Aorta (tissue), 5 donors: ENCODE measurements around the gene STARD5. TPM values are rescaled to one million over a fixed set of nuclear protein-coding genes. Genes with fewer than 3 reads are reported as not detected.

Source experiments
- ATAC-seq: fragments of 200-7000 bp; cut with Tn5 transposase; one replicate; pipeline ENCODE4 v1.9.1; 2022; ENCODE audit warnings: moderate library complexity; ENCODE audit not compliant: low FRiP score
- DNase-seq, 2 donors: peaks; one replicate each; pipeline ENCODE4 v3.0.0-alpha.2; 2020
- H3K27ac ChIP-seq, 2 donors: one replicate each; pipeline ENCODE4 v1.5.1; 2013; ENCODE audit warnings: low read length in 2 of 2, mild to moderate bottlenecking in 2 of 2, moderate library complexity in 2 of 2, control low read depth in 1 of 2, inconsistent platforms in 1 of 2, low read depth in 1 of 2
- H3K27me3 ChIP-seq, 2 donors: one replicate each; pipeline ENCODE4 v1.6.1; 2013; ENCODE audit warnings: control low read depth in 1 of 2, low read length in 1 of 2, mild to moderate bottlenecking in 1 of 2, moderate library complexity in 1 of 2; ENCODE audit not compliant: insufficient read depth in 2 of 2, control insufficient read depth in 1 of 2
- H3K36me3 ChIP-seq, 2 donors: one replicate each; pipeline ENCODE4 v1.6.1; 2013; ENCODE audit warnings: control low read depth in 1 of 2, low read length in 1 of 2, mild to moderate bottlenecking in 1 of 2; ENCODE audit not compliant: insufficient read depth in 2 of 2, control insufficient read depth in 1 of 2
- H3K4me1 ChIP-seq, 2 donors: one replicate each; pipeline ENCODE4 v1.6.1; 2013; ENCODE audit warnings: low read length in 2 of 2, control low read depth in 1 of 2, mild to moderate bottlenecking in 1 of 2, moderate library complexity in 1 of 2; ENCODE audit not compliant: insufficient read depth in 2 of 2, control insufficient read depth in 1 of 2
- H3K4me3 ChIP-seq, 2 donors: one replicate each; pipeline ENCODE4 v1.5.1; 2013; ENCODE audit warnings: low read length in 2 of 2, control low read depth in 1 of 2, mild to moderate bottlenecking in 1 of 2
- H3K9me3 ChIP-seq: one replicate; pipeline ENCODE4 v1.6.1; 2013; ENCODE audit warnings: mild to moderate bottlenecking, low read length; ENCODE audit not compliant: control insufficient read depth
- WGBS, 2 donors: extraction: QIAGEN DNeasy Blood & Tissue Kit; methylation state at CpG; one replicate each; pipeline ENCODE4 v1.1.7; 2013; 5-methylcytosine and 5-hydroxymethylcytosine counted together
- intact Hi-C, 2 donors: fragments of 100-400 bp; cut with DNase I; formaldehyde crosslinking; loops; one replicate each; pipeline versions ENCODE4 v1.14.2 to v1.15.0; 2022
- polyA plus RNA-seq, 2 donors: library from polyadenylated mRNA; stranded (reverse); fragments of 200-250 nt; gene quantifications; one replicate each; pipeline ENCODE4 v1.2.3, GENCODE V29; 2013
- total RNA-seq, 2 donors: library from RNA; stranded (reverse); fragmentation: NEBNext Ultra II Directional; extraction: Animal tissue kit (Norgen Biotek cat#: 25700); gene quantifications; one replicate each; pipeline ENCODE4 v1.2.1, GENCODE V29; 2021
- donor health status: healthy with polysubstance abuse.
- donor health status: Bipolar disorder and iron deficiency.
- donor health status: DM: no; HTN: no; CAD: no.
- donor health status: DM: no; HTN: no; CAD: no.
- donor health status: DM: yes; HTN: yes; CAD: no.

Gene STARD5
- total and polyA plus RNA-seq, 4 donors: 2.2 to 10.3 (median 5.3) TPM

DNA sequence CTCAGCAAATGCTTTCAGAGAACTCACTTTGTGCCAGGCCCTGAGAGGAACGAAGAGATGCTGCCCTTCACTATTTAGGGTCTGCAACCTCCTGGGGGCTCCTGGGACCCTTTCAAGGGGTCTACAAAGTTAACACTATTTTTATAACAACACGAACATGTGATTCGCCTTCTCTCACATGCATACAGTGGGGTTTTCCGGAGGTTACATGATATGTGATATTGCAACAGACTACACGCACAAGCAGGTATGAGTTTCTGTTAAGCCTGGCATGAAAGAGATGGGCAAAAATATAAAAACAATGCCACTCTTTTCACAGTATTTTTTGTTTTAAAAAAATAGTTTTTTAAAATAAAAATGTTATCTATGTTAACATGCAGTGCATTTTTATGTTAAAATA lies 10.3 kb downstream of the STARD5 start:
- DNase-seq: no peak
- no peaks in the 10 kb centered on the region for H3K9me3 ChIP-seq
- no peak overlapping the region for H3K4me3 ChIP-seq
- ATAC-seq: no peak
- intact Hi-C loops: loop anchor here in 1 of 2 donors (1.0 kb wide), 1 partner anchor 11 kb away; the partner anchor contains the start of gene STARD5
- H3K27ac ChIP-seq: peak overlapping the region in 1 of 2 donors; percentile 15
- H3K4me1 ChIP-seq: no peaks in the 10 kb centered on the region
- H3K27me3 ChIP-seq: no peaks in the 10 kb centered on the region
- 86 to 87% methylated on average over 5 of the region's 5 CpGs for WGBS, 2 donors
- peaks cover 0 to 2% of the 10 kb centered on the region in 2 donors for H3K36me3 ChIP-seq

GRCh38 chr15:81312790-81313543 lies 11.0 kb downstream of the STARD5 start:
- H3K9me3 ChIP-seq: no peaks in the 10 kb centered on the region
- no peaks in the 10 kb centered on the region for H3K27me3 ChIP-seq
- H3K36me3 ChIP-seq: peaks cover 0 to 2% of the 10 kb centered on the region in 2 donors
- intact Hi-C loops: loop anchor here in 1 of 2 donors (1.0 kb wide), 1 partner anchor 11 kb away; the partner anchor contains the start of gene STARD5
- peak overlapping the region in 1 of 2 donors; percentile 29 for H3K27ac ChIP-seq
- no peaks in the 10 kb centered on the region for H3K4me1 ChIP-seq
- ATAC-seq (peak; percentile 88), DNase-seq (peak; percentile 88 to 90)
- WGBS, 2 donors: 35 to 36% methylated on average over 22 of the region's 22 CpGs
- H3K4me3 ChIP-seq: no peak overlapping the region

- intact Hi-C loops: no loop called here
- DNase-seq (peak in 1 of 2 donors; percentile 47), ATAC-seq (no peak)
- 87 to 90% methylated on average over 10 of the region's 10 CpGs for WGBS, 2 donors
- no peaks in the 10 kb centered on the region for H3K4me1 ChIP-seq
- no peaks in the 10 kb centered on the region for H3K36me3 ChIP-seq
- H3K9me3 ChIP-seq: no peaks in the 10 kb centered on the region
- no peak overlapping the region for H3K4me3 ChIP-seq
- no peaks in the 10 kb centered on the region for H3K27me3 ChIP-seq
- no peak overlapping the region for H3K27ac ChIP-seq
Observed at GRCh38 chr15:81311752-81312464, 12.0 kb downstream of the STARD5 start.

GRCh38 chr15:81310480-81310879 lies 13.5 kb downstream of the STARD5 start:
- Histone ChIP-seq H3K4me1 (no peaks in the 10 kb centered on the region), H3K27ac (no peak overlapping the region), H3K36me3 (no peaks in the 10 kb centered on the region), H3K27me3 (no peaks in the 10 kb centered on the region), H3K4me3 (no peak overlapping the region), H3K9me3 (no peaks in the 10 kb centered on the region)
- intact Hi-C loops: no loop called here
- 97% methylated on average over 5 of the region's 5 CpGs for whole genome bisulfite sequencing, 2 donors
- DNase-seq (no peak), ATAC-seq (no peak)

DNA sequence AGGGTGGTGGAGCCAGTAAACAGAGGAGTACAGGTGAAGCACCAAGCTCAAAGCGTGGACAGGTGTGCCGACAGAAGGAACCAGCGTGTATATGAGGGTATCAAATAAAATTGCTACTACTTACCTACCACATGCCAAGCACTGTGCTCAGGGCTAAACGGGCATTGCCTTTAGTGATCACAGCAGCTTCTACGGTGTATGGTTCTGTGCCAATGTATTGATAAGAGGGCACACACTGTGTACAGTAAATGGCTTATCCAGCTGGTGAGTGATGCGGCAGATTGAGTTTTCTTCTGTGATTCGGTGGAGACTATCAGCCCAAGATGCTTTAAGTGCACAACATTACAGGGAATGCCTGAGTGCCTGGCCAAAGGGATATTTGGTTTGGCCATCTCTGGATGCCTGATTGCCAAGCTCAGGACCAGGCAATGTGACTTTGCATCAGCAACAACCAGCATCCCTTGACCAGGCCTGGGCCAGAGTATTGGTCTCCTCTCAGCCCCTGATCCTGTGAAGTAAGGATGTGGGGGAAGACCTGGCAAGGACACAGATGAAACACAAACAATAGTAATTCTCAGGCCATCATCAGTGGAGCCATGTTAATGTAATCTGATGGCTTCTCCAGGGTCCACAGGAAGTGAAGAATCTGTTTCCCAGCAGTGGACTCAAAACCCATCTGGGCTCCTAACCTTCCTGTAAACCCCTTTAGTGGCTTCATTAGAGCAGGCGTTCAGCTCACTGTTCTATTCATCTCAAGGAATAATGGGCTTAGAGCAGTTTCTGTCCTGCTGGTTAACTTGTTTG lies 14.1 kb downstream of the STARD5 start:
- H3K4me1 ChIP-seq: no peaks in the 10 kb centered on the region
- no peaks in the 10 kb centered on the region for H3K36me3 ChIP-seq
- no peak overlapping the region for H3K4me3 ChIP-seq
- intact Hi-C loops: loop anchor here in 1 of 2 donors (5.0 kb wide), 1 partner anchor 32 kb away; no protein-coding TSS in a partner anchor
- no peak for ATAC-seq
- no peaks in the 10 kb centered on the region for H3K27me3 ChIP-seq
- no peaks in the 10 kb centered on the region for H3K9me3 ChIP-seq
- 51 to 53% methylated on average over 8 of the region's 8 CpGs for WGBS, 2 donors
- H3K27ac ChIP-seq: no peak overlapping the region
- DNase-seq: peak in 1 of 2 donors; percentile 56

DNA sequence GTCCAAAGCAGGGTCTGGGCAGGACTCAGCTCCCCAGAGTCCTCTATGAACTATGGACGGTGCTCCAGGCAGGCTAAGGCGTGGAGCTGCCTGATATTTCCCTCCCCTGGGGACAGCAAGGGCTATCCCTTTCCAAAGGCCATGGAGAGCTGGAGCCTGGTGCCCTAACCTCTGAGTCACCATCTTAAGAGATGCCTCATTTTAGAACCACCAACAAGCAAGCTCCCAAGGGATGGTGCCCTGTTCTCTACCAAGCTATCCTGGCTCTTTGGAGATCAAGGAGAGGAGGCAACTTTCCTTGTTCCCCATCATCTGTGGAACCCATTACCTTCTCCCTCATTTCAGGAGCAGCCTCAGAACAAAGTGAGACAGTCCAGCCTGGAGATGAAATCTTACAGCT lies 15.7 kb downstream of the STARD5 start:
- H3K27ac ChIP-seq: no peak overlapping the region
- H3K4me1 ChIP-seq: no peaks in the 10 kb centered on the region
- ATAC-seq: no peak
- no peak for DNase-seq
- H3K36me3 ChIP-seq: no peaks in the 10 kb centered on the region
- H3K9me3 ChIP-seq: no peaks in the 10 kb centered on the region
- H3K27me3 ChIP-seq: no peaks in the 10 kb centered on the region
- 74 to 75% methylated on average over 2 of the region's 2 CpGs for WGBS, 2 donors
- intact Hi-C loops: loop anchor here in 1 of 2 donors (5.0 kb wide), 1 partner anchor 34 kb away; no protein-coding TSS in a partner anchor
- H3K4me3 ChIP-seq: no peak overlapping the region

GRCh38 chr15:81304226-81304625 lies 19.7 kb downstream of the STARD5 start:
- 73 to 79% methylated on average over 5 of the region's 5 CpGs for WGBS, 2 donors
- Histone ChIP-seq H3K4me3 (no peak overlapping the region), H3K4me1 (no peaks in the 10 kb centered on the region), H3K27me3 (no peaks in the 10 kb centered on the region), H3K9me3 (no peaks in the 10 kb centered on the region), H3K27ac (no peak overlapping the region), H3K36me3 (no peaks in the 10 kb centered on the region)
- peak; percentile 22 to 70 for DNase-seq
- ATAC-seq: no peak
- intact Hi-C loops: no loop called here
